Activated CD4-positive, alpha-beta T cell treated with anti-CD3 and anti-CD28 coated beads, Interleukin-2, amount 50 U/mL, for 1 hour (primary cell): ENCODE results near the gene AGTPBP1.

Experiments
- DNase-seq: peaks from one replicate; pipeline ENCODE4 v3.0.0-alpha.2; 2020

The AGTPBP1 gene

DNA sequence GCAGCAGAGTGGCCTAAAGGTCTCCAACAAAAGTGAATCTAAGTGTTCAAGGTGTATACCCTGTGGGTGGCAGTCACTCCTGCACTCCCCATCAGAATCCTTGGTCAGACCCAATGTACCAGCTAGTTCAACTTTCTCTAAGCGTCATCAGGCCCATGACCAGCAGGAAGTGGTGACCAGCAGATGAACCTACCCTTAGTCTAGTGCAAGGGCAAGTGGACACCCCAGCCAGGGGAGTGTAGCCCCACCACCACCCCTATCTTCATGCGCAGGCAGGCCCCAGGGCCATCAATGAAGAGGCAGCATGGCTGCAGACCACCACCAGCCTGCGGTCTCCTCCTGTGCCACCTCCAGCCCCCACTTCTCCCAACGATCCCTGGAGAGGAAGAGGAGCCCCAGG is 213.1 kb downstream of the AGTPBP1 start:
- no peak for DNase-seq

DNA sequence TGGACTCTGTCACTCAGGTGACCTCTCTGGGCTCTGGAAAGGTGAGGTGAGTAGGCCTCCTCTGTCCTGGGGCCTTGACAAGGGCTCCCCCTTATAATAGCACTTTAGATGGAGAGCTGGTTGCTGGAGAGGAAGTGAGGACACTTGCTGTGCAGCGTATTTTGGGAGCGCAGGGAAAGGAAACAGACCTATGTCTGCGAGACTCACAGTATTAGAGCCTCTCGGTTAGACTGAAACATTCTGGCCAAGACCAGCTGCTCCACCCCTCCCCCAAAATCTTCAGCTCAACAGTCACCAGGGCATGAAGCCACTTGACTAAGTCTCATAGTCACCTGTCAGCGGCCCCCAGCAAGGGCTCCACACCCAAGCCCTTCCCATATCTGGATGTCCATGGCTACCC is 213.6 kb downstream of the AGTPBP1 start:
- no peak for DNase-seq

DNA sequence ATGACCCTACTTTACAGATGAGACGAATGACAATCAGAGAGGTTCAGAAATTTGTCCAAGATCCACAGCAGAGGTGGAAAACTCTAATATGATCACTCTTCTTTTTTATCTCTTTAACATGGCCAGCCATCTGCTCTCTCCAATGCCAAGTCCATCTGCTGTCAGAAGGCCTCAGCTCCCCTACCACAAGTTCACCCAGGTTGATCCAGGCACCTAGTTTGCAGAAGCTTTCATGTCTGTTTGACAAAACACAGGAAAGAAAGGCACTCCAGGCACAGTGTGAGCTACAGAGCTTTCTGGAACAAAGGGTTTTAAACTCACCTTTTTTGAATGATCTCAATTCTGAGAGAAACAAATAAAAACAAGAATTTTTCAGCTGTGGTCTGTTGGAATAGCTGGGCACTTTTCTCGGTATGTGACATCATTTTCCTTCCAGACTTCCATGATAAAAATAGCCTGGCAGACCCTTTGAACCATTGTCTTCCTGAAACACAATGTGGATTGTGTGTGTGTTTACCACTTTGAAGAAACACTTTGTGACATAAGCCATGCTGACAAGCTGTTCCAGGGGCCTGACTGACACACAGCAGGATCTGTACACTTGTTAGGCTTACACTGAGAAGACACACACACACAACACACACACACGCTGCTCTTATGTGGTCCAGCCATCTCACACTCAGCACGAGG is 214.3 kb downstream of the AGTPBP1 start:
- no peak for DNase-seq

DNA sequence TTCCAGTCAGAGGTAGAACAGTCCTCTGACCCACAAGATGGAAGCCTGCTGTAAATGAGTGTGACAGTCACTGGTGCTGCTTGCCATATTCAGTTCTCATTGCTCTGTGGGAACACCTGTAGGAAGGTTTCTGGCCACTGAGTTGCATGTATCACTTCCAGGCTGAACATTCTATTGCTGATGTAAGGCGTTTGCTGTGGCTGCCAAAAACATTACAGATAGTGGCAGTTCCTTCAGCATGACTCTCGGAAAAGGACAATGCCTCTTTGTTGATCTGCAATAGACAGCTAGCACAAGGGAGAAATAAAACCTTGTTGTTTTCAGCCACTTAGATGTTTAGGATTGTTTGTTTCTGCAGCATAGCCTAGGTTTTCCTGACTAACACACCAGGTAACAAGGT is 217.2 kb downstream of the AGTPBP1 start:
- no peak for DNase-seq

DNA sequence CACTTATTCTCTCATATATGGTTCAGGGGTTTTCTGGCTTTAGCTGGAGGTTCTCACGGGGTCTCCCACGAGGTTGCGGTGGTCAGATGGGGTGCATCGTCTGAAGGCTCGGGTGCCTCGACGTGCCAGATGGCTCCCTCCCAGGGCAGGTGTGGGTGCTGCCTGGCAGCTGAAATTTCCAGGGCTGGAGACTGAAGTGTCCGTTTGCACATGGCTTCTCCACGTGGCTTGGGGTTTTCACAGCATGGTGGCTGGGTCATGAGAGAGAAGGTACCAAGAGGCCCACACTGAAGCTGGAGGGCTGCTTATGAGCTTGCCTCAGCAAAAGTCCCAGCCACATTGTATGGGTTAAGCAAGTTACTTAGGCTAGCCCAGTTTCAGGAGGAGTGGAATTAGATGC is 218.6 kb downstream of the AGTPBP1 start:
- no peak for DNase-seq

DNA sequence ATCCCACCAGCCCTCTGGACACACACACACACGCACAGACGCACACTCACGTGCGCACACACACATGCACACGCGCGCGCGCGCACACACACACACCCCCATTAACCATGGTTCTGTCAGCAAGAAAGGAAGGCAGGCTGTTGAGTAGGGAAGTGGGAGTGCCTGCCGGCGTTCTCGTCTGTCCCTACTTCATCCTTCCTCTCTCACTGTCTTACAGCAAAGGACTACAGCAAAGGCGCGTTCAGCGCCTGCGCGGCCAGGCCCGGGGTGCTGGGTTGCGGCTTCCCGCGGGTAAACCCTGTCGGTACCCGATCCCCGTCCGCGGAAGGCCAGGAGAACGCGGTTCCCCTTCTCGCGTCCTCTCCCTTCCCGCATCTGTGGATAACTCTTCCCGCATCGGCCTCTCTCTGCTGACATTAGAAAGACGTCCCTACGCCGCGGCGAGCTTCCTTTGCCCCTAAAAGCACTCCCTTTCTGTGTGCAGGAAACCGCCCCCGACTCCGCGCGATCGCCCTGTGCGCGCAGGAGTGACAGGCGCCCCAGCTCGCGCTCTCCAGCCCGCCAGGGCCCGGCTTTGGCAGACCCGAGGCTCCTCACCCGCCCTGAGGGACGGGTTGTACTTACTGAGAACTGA is 219.2 kb downstream of the AGTPBP1 start:
- no peak for DNase-seq

DNA sequence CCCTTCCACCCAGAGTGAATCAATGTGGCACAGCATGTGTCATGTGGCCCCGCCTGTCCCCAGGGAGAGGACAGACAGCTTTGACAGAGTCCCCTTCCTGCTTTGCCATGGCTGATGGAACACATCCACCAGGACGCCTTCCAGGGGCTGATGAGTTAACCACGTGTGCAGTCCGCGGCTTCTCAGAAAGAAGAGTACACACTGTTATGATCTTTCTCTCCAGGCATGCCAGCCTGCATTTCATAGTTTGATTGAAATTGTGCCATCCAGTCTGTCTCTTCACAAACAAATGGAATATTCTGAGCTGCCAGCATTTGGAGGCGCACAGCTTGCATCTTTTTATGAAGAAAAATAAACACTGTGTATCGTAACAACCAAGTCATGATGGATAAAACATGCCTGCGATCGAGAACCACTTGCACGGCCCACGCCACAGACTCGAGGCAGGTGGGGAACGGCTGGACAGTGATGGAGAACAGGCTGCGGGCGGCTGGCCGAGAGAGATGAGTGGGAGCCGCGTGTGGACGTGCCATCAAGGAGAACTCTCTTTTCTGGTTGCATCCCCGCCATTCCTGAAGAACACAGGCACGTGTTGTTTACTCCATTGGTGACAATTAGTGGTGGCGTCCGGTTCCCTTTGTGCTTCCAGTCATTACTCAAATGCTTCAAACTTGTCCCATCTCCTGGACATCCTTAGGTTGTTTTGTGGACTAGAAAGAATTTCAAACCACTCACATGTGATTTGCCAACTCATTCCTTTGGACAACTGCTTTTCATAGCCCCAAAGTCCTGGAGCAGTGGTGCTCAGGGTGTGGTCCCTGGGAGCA is 220.2 kb downstream of the AGTPBP1 start:
- DNase-seq, result no peak

DNA sequence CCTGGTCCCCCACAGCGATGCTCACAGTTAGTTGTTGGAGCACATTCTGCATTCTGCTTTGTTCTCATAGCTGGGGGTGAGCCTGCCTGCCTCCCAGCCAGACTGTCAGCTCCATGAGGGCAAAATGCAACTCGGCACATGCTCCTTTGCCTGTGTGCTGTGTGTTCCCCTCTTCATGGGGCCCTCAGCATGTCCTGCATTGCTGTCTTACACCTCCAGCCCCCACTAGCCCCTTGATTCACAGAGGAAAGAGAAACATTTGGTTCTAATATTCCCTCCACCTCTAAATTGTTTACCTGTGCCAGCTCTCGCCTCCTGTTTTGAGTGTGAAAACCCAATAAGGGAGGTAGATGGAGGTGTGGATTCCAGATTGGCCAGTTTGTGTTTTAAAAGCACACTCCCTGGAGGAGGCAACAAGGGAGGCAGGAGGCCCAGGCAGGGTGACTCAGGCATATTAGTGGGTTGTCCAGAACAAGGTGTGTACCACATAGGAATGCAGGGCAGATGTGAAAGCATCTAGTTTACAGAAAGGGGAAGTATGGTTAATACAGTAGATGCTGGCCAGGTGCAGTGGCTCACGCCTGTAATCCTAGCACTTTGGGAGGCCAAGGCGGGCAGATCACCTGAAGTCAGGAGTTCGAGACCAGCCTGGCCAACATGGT is 224.6 kb downstream of the AGTPBP1 start:
- no peak for DNase-seq

DNA sequence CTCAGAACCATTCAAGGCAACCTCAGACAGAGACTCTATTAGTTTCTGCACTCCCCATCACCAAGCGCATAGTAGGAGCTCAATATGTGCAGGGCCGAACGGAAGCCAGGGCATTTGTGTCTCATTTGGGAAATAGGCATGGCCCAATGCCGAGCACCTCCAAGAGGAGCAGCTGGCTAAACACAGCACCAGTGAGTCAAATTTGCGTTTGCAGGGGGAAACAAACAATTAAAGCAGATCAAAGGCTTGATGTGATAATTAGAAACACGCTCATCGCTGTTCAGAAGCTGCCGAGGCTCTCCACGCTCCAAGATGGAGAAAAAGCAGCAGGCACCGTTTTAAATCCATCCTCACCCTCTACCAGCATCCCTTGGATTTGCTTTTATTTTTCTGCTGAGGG is 225.3 kb downstream of the AGTPBP1 start:
- no peak for DNase-seq

DNA sequence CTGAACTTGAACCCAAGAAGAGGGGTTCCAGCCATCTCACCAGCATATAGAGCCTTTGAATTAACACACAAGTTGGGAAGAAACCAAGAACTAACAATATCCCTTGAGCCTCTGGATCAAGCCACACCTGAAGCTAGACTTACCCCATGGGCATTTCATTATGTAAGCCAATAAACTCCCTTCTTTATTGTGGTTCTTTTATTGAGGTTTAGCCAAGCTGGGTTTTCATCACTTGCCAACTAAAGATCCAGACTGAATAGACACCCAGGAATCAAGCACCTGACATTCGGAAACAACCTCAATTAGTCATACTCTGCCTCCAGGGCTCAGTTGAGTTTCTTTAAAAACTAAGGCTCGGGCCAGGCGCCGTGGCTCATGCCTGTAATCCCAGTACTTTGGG is 226.7 kb downstream of the AGTPBP1 start:
- DNase-seq, result no peak

DNA sequence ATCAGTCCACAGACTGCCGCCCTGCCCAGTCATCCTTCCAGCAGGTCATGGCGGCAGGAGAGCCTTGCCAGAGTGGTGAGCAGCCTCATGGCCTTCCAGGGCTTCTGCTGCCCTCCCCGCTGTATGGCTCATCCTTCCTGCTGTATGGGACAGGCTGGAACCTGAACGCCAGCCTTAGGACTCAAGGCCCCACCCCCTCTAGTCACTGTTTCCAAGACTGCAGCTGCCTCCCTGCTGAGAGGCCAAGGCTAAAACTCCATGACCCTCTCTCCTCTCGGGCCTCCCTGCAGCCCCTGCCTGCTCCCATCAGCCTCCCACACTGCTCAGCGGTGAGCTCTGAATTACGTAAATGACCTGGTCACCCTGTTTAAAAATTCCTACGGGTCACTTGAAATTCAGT is 227.5 kb downstream of the AGTPBP1 start:
- no peak for DNase-seq

DNA sequence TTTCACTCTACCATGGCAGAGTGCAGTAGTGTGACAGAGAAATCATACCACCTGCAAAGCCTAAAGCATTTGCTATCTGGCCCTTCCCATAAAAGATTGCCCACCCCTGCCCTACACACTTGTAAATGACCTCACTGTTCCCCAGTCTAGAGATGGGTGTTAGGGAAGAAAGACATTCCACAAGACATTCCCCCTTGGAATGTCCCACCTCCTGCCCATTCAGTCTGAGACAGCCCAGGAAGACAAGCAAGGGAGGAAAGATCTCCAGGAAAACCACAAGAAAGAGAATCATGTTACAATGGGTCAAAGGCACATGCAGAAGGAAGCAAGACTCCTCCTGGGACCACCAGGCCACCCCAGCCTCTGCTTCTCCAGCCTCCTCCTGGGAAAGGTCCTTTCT is 230.0 kb downstream of the AGTPBP1 start:
- DNase-seq, result no peak

DNA sequence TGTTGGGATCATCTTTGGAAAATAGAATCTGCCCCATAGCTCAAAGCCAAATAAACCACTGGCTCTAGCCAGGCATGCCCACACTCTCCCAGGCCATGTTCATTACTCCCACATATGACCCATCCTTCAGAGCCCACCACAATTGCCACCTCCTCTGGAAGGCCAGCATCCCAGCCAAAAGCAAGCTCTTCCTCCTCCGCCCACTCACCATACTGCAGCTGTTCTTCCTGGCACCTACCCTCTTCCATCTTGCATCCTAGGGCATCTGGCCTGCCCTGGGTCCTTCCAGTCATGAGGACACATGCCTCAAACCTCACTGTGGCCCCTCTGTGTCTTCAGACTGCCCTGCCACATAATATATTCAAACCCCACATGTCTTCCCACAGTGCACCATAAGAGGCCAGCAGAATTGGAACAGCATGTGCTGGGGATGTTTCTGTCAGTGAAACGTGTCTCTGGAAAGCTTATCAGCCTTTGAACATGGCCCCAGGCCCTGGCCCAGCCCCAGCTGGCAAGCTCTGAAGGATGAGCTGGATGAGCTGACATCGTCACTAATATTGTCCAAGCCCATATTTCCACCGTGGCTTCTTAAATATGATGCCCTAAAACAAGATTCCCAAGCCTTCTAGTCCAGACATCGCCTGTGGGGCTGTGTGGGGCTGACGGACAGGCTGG is 230.8 kb downstream of the AGTPBP1 start:
- DNase-seq, result no peak

DNA sequence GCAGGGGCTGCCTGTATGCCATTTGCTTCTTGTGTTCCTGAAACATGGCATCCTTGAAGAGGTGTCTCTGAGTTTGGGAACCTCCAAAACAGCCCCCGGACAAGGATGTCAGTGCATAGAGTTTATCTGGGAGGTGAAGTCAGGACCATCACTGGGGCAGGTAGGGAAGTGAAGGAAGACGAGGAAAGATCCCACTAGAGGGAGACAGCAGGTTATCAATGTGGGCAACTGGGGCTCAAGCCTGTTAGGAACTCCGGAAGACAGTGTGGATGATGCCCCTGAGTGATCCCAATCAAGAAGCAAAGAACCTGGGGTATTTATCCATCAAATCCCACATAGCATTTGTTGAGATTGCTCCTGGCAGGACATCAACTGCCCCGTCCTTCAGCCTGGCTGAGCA is 233.1 kb downstream of the AGTPBP1 start:
- DNase-seq, result no peak

DNA sequence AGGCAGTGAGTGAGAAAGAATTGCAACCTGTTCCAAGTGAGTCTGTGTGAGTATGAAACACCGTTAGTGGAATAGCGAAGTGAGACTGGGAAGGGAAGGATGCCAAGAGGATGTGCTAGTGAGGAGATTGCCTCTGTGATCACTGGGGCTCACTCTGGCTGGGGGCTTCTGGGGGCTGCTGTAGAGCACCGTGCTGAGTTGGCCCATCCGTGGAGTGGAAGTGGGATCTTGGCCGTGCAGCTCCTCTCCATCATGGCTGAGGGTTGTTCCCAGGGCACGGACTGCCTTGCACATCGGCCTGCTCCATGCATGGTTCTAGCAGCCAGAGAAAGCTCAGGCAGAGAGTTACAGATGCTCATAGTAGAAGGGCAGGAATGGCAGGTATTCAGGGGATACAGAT is 236.1 kb downstream of the AGTPBP1 start:
- no peak for DNase-seq

DNA sequence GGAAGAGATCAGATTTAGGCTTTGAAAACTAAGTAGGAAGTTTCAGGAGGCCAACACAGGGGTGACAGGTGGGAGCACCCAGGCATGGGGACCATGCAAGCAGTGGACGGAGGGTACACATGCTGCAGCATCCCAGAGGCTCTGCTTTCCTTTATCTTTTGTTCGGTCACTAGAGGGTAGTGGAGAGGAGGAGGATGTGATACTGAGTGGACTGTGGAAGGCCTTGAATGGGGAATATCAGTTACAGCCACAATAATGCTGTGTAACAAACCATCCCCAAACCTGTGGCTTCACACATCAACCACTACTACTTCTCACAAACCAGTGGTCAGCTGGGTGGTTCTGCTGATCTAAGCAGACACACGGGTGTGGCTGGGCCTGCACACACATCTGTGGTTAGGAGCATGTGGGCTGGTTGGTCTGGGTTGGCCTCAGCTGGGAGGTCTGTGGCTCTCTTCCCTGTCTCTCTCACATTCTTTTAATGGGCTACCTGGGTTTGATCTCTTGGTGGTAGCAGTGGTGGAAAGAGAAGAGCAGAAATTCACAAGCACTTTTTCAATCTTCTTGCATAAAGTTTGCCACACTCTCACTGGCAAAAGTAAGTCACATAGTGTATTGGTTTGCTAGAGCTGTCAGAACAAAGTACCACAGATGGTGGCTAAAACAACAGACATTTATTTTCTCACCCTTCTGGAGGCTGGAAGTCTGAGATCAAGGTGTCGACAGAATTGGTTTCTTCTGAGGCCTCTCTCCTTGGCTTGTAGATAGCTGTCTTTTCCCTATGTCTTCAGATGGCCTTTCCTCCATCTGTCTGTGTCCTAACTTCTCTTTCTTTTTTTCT is 238.7 kb downstream of the AGTPBP1 start:
- no peak for DNase-seq

DNA sequence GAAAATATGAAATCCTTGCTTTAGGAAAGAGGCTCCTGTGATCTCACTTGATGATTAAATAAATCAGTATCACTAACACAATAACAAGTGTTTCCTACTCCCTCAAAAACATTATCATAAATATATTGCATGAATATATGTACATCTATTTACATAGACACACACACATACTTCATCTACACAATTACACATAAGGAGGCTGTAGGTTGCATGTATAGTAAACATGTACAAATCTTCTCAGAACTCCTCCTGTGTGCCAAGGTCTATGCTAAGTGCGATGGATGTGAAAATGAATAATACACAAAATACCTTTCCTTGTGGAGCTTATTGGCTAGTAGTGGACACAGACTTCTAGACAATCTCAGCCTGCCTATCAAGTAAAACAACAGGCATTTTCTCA is 239.9 kb downstream of the AGTPBP1 start:
- DNase-seq, result no peak

DNA sequence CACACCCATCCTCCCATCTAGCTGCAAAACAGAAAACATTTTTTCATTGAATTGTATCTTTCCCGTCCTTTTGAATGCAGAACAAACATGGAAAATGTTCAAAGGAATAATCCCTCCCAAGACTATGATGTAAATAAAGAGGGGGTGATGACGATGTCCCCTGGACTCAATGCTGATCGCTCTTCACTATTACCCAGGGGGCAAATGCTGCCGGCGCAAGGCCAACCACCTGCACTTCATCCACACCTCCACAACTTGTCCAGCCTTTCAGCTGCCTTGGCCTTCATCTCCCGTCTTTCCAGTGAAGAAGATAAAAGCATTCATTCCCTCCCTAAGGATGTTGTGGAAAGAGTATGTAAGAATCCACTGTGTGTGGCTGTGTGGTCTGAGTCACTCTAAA is 240.3 kb downstream of the AGTPBP1 start:
- DNase-seq, result no peak
